GM12878 (cell line): Measurements from ENCODE around the gene ANO3. TPM values are rescaled to one million over a fixed set of nuclear protein-coding genes. Genes with fewer than 3 reads are reported as not detected.

Experiments
- ATAC-seq: fragments of 200-7000 bp; cut with Tn5 transposase; 3 replicates; pipeline ENCODE4 v1.9.1; 2020; ENCODE audit warnings: mild to moderate bottlenecking, moderate library complexity
- BruUV-seq: library from RNA; stranded (reverse); fragments of 400-500 nt; replicated peaks from 2 replicates; lab custom pipeline; 2021; lab: Mats Ljungman, UMichigan
- CTCF ChIA-PET: fragments of 300-600 bp; sonication (Branson Sonifier 250); formaldehyde crosslinking; extraction: SDS; loops from one replicate; lab custom pipeline; 2021; ENCODE audit warnings: inconsistent platforms; lab: Yijun Ruan, JAX
- POLR2A ChIA-PET: fragments of 350-600 bp; formaldehyde crosslinking; extraction: SDS; loops from one replicate; lab custom pipeline; 2021; ENCODE audit warnings: inconsistent platforms; lab: Charles Lee
- RAD21 ChIA-PET: fragments of 300-600 bp; sonication (Branson Sonifier 250); formaldehyde crosslinking; loops from one replicate; lab custom pipeline; 2023; ENCODE audit warnings: antibody characterized with exemption; ENCODE audit not compliant: unreplicated experiment; lab: Charles Lee
- SMC1A ChIA-PET: fragments of 300-600 bp; sonication (Branson Sonifier 250); formaldehyde crosslinking; loops from one replicate; lab custom pipeline; 2023; ENCODE audit not compliant: unreplicated experiment, uncharacterized antibody; lab: Charles Lee
- DNase-seq: peaks from one replicate; pipeline ENCODE4 v3.0.0-alpha.2; 2011; ENCODE audit warnings: low read depth, low spot score
- FAIRE-seq: peaks from 3 replicates; lab custom pipeline; 2011; peaks lifted over from hg19 to GRCh38; lab: Jason Lieb, UNC
- H2AFZ ChIP-seq: 2 replicates; pipeline ENCODE4 v1.6.0; 2011; ENCODE audit warnings: low read depth, low read length, control low read depth; ENCODE audit not compliant: control insufficient read depth
- H3K27ac ChIP-seq: 2 replicates; pipeline ENCODE4 v1.5.1; 2011; ENCODE audit warnings: control low read depth; ENCODE audit not compliant: control insufficient read depth, insufficient read depth
- H3K27me3 ChIP-seq, 2 experiments: replicated peaks in 1 of 2; 2 replicates each; pipeline versions ENCODE4 v1.6.0 to v1.6.1; 2011; ENCODE audit warnings: low read length in 1 of 2; ENCODE audit not compliant: control insufficient read depth in 2 of 2, insufficient read depth in 2 of 2
- H3K36me3 ChIP-seq, 2 experiments: 2 replicates each; pipeline ENCODE4 v1.5.1; 2011; ENCODE audit warnings: low read length in 1 of 2; ENCODE audit not compliant: control insufficient read depth in 2 of 2, insufficient read depth in 2 of 2
- H3K4me1 ChIP-seq: 2 replicates; pipeline ENCODE4 v1.6.1; 2011; ENCODE audit warnings: mild to moderate bottlenecking, low read length, moderate library complexity, mixed read lengths; ENCODE audit not compliant: control insufficient read depth, insufficient read depth
- H3K4me2 ChIP-seq: 2 replicates; pipeline ENCODE4 v1.6.0; 2011; ENCODE audit warnings: control low read depth; ENCODE audit not compliant: control insufficient read depth, insufficient read depth
- H3K4me3 ChIP-seq: fragments of 200-600 bp; sonication (generic); 2 replicates; pipeline ENCODE4 v1.5.1; 2016
- H3K79me2 ChIP-seq: 2 replicates; pipeline ENCODE4 v1.6.0; 2011; ENCODE audit warnings: low read length; ENCODE audit not compliant: control insufficient read depth, insufficient read depth
- H3K9ac ChIP-seq: 2 replicates; pipeline ENCODE4 v1.8.0; 2011; ENCODE audit warnings: low read length, control low read depth, mixed read lengths; ENCODE audit not compliant: control insufficient read depth, insufficient read depth
- H3K9me3 ChIP-seq: replicated peaks from 3 replicates; pipeline ENCODE4 v1.5.1; 2011; ENCODE audit warnings: mild to moderate bottlenecking, low read length; ENCODE audit not compliant: control insufficient read depth, insufficient read depth
- H4K20me1 ChIP-seq: 2 replicates; pipeline ENCODE4 v1.6.0; 2011; ENCODE audit not compliant: control insufficient read depth, insufficient read depth
- CBFB ChIP-seq: IDR thresholded peaks from 2 replicates; pipeline ENCODE4 v1.6.1; 2016; ENCODE audit warnings: antibody characterized with exemption, low read depth
- CHD4 ChIP-seq: fragments of 200-600 bp; sonication (generic); IDR thresholded peaks from 2 replicates; pipeline ENCODE4 v1.6.1; 2016; ENCODE audit warnings: mild to moderate bottlenecking
- DPF2 ChIP-seq: fragments of 450-650 bp; IDR thresholded peaks from 2 replicates; pipeline ENCODE4 v1.6.1; 2017; ENCODE audit warnings: mild to moderate bottlenecking
- HDAC2 ChIP-seq: fragments of 200-600 bp; sonication (generic); IDR thresholded peaks from 2 replicates; pipeline ENCODE4 v1.6.1; 2017
- HDGF ChIP-seq: fragments of 450-650 bp; IDR thresholded peaks from 2 replicates; pipeline ENCODE4 v1.6.1; 2016; ENCODE audit warnings: antibody characterized with exemption
- HSF1 ChIP-seq: fragments of 150-350 bp; IDR thresholded peaks from 2 replicates; pipeline ENCODE4 v1.6.1; 2014; ENCODE audit warnings: mild to moderate bottlenecking, low read depth, low read length
- LARP7 ChIP-seq: fragments of 450-650 bp; IDR thresholded peaks from 2 replicates; pipeline ENCODE4 v1.6.1; 2017; ENCODE audit warnings: mild to moderate bottlenecking
- NFIC ChIP-seq: IDR thresholded peaks from 2 replicates; pipeline ENCODE4 v1.6.1; 2012; ENCODE audit warnings: low read depth, mild to moderate bottlenecking, inconsistent platforms, low read length, moderate library complexity
- NKRF ChIP-seq: fragments of 450-650 bp; conservative IDR thresholded peaks from 2 replicates; pipeline ENCODE4 v1.6.1; 2017; ENCODE audit warnings: mild to moderate bottlenecking, moderate library complexity
- POLR2A ChIP-seq: IDR thresholded peaks from 2 replicates; pipeline ENCODE4 v1.6.1; 2011; ENCODE audit warnings: low read depth, mild to moderate bottlenecking, low read length
- SPI1 ChIP-seq: IDR thresholded peaks from 2 replicates; pipeline ENCODE4 v1.6.1; 2011; ENCODE audit warnings: low read depth, mild to moderate bottlenecking, low read length, moderate library complexity, borderline replicate concordance; ENCODE audit not compliant: insufficient read depth
- TARDBP ChIP-seq: IDR thresholded peaks from 2 replicates; pipeline ENCODE4 v1.6.1; 2016; ENCODE audit warnings: borderline replicate concordance
- WGBS: methylation state at CpG from one replicate; pipeline ENCODE4 v1.1.6; 2016; ENCODE audit warnings: low lambda C conversion rate; ENCODE audit not compliant: insufficient replicate concordance, insufficient coverage; ENCODE audit errors: missing lambda C conversion rate; 5-methylcytosine and 5-hydroxymethylcytosine counted together
- in situ Hi-C: fragments of 300-500 bp; cut with MboI; formaldehyde crosslinking; loops from 9 replicates; pipeline ENCODE4 v1.14.3; 2018; ENCODE audit warnings: mixed read lengths
- intact Hi-C: fragments of 100-400 bp; cut with micrococcal nuclease; formaldehyde crosslinking; loops from one replicate; pipeline ENCODE4 v1.14.2; 2022; ENCODE audit not compliant: unreplicated experiment
- polyA plus RNA-seq, 11 experiments: library from polyadenylated mRNA; depleted of rRNA in 4 of 11; unstranded in 6 of 11; stranded (reverse) in 5 of 11; fragments of >200 nt; fragmentation: Nextera tagmentation in 4 of 11; fragmentation: Illumina TruSeq in 1 of 11; extraction: Ambion mirVana in 4 of 11; extraction: Trizol in 1 of 11; gene quantifications; 1 replicate in 1 of 11; 2 replicates in 10 of 11; pipeline versions ENCODE4 v1.2.1 to v1.2.3, GENCODE V29; 2011 to 2016; ENCODE audit warnings: inconsistent platforms in 2 of 11, missing spikeins in 2 of 11, low read depth in 1 of 11
- total RNA-seq, 4 experiments: library from RNA; depleted of rRNA in 3 of 4; stranded (reverse); fragments of >200 nt in 3 of 4; fragmentation: Illumina TruSeq in 1 of 4; extraction: Trizol in 1 of 4; gene quantifications; 2 replicates each; pipeline versions ENCODE4 v1.2.1 to v1.2.3, GENCODE V29; 2013 to 2021
- TF ChIP-seq, protein P1 (sequence below): fragments of 450-650 bp; IDR thresholded peaks from 2 replicates; pipeline ENCODE4 v1.6.1; 2017; ENCODE audit warnings: mild to moderate bottlenecking, low read depth, inconsistent platforms; ENCODE audit not compliant: poor library complexity, severe bottlenecking

ANO3 gene
- total and polyA plus RNA-seq, 10 of the 15 experiments (the other 5 are each of a cell fraction or from before 2014, with no cell fraction given) = 0.13 to 5.9 (median 0.44) TPM

DNA sequence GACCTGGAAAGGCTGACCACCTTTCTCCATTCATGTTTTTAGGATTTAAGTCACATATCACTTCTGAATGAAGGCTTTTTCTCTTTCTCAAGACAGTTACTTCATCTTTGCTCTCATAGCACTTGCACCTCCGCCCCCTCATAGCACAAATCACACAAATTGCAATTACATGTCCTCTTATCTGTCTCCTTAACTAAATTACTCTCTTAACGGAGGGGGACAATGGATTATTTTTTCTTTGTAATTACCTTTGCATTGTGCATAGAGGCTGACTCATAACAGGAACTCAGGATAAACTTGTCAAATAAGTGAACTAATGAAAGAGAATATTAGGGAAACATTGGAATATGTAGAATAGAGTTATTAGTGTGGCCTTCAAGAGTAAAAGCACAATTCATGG is 145.5 kb downstream of the ANO3 start:
- Histone ChIP-seq H4K20me1 (no peaks in the 10 kb centered on the region), H3K79me2 (no peaks in the 10 kb centered on the region), H3K4me3 (no peak overlapping the region), H2AFZ (no peak overlapping the region), H3K4me1 (no peaks in the 10 kb centered on the region), H3K9me3 (no peaks in the 10 kb centered on the region), H3K9ac (no peak overlapping the region), H3K27me3 (no peaks in the 10 kb centered on the region), H3K36me3 (no peaks in the 10 kb centered on the region), H3K4me2 (no peak overlapping the region), H3K27ac (no peak overlapping the region)
- POLR2A ChIA-PET = interaction anchor here (0.6 kb wide), 1 partner anchor 263 kb away, joined by 8 read pairs; no protein-coding TSS in a partner anchor
- no TSS peak for BruUV-seq
- RAD21 ChIA-PET = interaction anchor here (1.2 kb wide), 1 partner anchor 162 kb away, joined by 3 read pairs; no protein-coding TSS in a partner anchor
- no peak for FAIRE-seq
- CTCF ChIA-PET = interaction anchor here (1.8 kb wide), 1 partner anchor 70 kb away, joined by 5 read pairs; no protein-coding TSS in a partner anchor
- no peak for ATAC-seq
- in situ Hi-C loops (no loop called here), intact Hi-C loops (no loop called here)
- WGBS = 29% methylated on average over 2 of the region's 2 CpGs
- DNase-seq = no peak
- SMC1A ChIA-PET = interaction anchor here (2.1 kb wide), 1 partner anchor 38 kb away, joined by 5 read pairs; no protein-coding TSS in a partner anchor
- TF ChIP-seq HDGF (no peak), LARP7 (no peak), CBFB (no peak), DPF2 (no peak)
- TF ChIP-seq, all 136 proteins: peak for 0

DNA sequence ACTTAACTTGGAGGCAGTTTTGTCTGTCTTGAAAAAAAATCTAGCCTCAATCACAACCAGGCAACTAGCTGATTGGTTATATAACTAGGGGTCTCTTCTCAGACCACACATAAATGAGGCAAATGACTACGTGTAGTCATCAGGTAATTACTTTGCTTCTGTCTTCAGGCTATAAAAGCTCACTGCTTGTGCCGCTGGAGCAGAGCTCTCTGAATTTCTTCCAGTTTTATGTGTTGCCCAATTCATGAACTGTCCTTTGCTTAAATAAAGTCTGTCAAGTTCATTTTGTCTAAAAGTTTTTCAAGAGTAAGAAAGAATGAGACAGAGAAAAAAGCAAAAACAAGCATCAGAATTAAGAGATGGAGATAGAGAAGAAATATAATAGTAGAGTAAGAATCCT is 146.8 kb downstream of the ANO3 start:
- Histone ChIP-seq H4K20me1 (no peaks in the 10 kb centered on the region), H3K9me3 (no peaks in the 10 kb centered on the region), H3K36me3 (no peaks in the 10 kb centered on the region), H3K4me1 (no peaks in the 10 kb centered on the region), H3K4me3 (no peak overlapping the region), H3K27me3 (no peaks in the 10 kb centered on the region), H3K79me2 (no peaks in the 10 kb centered on the region), H3K9ac (no peak overlapping the region), H3K27ac (no peak overlapping the region), H3K4me2 (no peak overlapping the region), H2AFZ (no peak overlapping the region)
- no TSS peak for BruUV-seq
- RAD21 ChIA-PET = interaction anchor here (0.9 to 1.1 kb wide), 2 partner anchors 72 to 179 kb away, joined by 3 to 5 read pairs; no protein-coding TSS in a partner anchor
- ATAC-seq (no peak), DNase-seq (no peak), FAIRE-seq (no peak)
- 47% methylated on average over 2 of the region's 2 CpGs for WGBS
- CTCF ChIA-PET = interaction anchor here (1.0 to 1.8 kb wide), 5 partner anchors 9 to 98 kb away, joined by 3 to 5 read pairs (median 4); no protein-coding TSS in a partner anchor
- intact Hi-C loops = loop anchor here (2.0 kb wide), 1 partner anchor 72 kb away; no protein-coding TSS in a partner anchor
- in situ Hi-C loops = no loop called here
- POLR2A ChIA-PET = no interaction called here
- SMC1A ChIA-PET = interaction anchor here (0.9 to 2.1 kb wide), 11 partner anchors 13 to 172 kb away, joined by 3 to 5 read pairs (median 4); no protein-coding TSS in a partner anchor
- TF ChIP-seq CHD4 (no peak), POLR2A (no peak), HSF1 (no peak), TARDBP (no peak), SPI1 (no peak), NKRF (no peak), NFIC (no peak), HDAC2 (no peak)
- TF ChIP-seq, protein P1, sequence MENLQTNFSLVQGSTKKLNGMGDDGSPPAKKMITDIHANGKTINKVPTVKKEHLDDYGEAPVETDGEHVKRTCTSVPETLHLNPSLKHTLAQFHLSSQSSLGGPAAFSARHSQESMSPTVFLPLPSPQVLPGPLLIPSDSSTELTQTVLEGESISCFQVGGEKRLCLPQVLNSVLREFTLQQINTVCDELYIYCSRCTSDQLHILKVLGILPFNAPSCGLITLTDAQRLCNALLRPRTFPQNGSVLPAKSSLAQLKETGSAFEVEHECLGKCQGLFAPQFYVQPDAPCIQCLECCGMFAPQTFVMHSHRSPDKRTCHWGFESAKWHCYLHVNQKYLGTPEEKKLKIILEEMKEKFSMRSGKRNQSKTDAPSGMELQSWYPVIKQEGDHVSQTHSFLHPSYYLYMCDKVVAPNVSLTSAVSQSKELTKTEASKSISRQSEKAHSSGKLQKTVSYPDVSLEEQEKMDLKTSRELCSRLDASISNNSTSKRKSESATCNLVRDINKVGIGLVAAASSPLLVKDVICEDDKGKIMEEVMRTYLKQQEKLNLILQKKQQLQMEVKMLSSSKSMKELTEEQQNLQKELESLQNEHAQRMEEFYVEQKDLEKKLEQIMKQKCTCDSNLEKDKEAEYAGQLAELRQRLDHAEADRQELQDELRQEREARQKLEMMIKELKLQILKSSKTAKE = no peak
